Mesendoderm (in vitro differentiated cells): Measurements from ENCODE around the gene AP1B1.
A peak's percentile ranks its signal among the peaks of the same experiment; 100 is the strongest.

Experiments
- DNase-seq: peaks from one replicate; pipeline ENCODE4 v3.0.0; 2013
- H2AK5ac ChIP-seq: 2 replicates; pipeline ENCODE4 v1.6.1; 2013; ENCODE audit warnings: low read length, inconsistent platforms
- H2BK120ac ChIP-seq: 2 replicates; pipeline ENCODE4 v1.6.1; 2013; ENCODE audit warnings: low read depth, mild to moderate bottlenecking, low read length, moderate library complexity, mixed read lengths
- H2BK15ac ChIP-seq: replicated peaks from 2 replicates; pipeline ENCODE4 v1.6.1; 2013; ENCODE audit warnings: low read depth, mild to moderate bottlenecking, moderate library complexity
- H2BK5ac ChIP-seq: 2 replicates; pipeline ENCODE4 v1.6.1; 2013; ENCODE audit warnings: low read length, inconsistent platforms
- H3K18ac ChIP-seq: 2 replicates; pipeline ENCODE4 v1.6.1; 2013; ENCODE audit warnings: mild to moderate bottlenecking, low read length, mixed read lengths
- H3K23ac ChIP-seq: one replicate; pipeline ENCODE4 v1.6.1; 2013; ENCODE audit warnings: low read length
- H3K27ac ChIP-seq: 2 replicates; pipeline ENCODE4 v1.5.1; 2013; ENCODE audit warnings: low read depth, mild to moderate bottlenecking, inconsistent platforms, low read length, moderate library complexity
- H3K27me3 ChIP-seq: 2 replicates; pipeline ENCODE4 v1.6.1; 2013; ENCODE audit warnings: low read length, control low read depth, mild to moderate bottlenecking, inconsistent platforms; ENCODE audit not compliant: insufficient read depth, poor library complexity
- H3K36me3 ChIP-seq: 2 replicates; pipeline ENCODE4 v1.6.1; 2013; ENCODE audit warnings: low read length, inconsistent platforms; ENCODE audit not compliant: control insufficient read depth, insufficient read depth
- H3K4ac ChIP-seq: one replicate; pipeline ENCODE4 v1.6.1; 2013; ENCODE audit warnings: low read depth, mild to moderate bottlenecking, low read length, moderate library complexity
- H3K4me1 ChIP-seq: 2 replicates; pipeline ENCODE4 v1.6.1; 2013; ENCODE audit warnings: low read depth, low read length, inconsistent platforms; ENCODE audit not compliant: control insufficient read depth
- H3K4me2 ChIP-seq: 2 replicates; pipeline ENCODE4 v1.6.1; 2013; ENCODE audit warnings: low read length
- H3K4me3 ChIP-seq: 2 replicates; pipeline ENCODE4 v1.5.1; 2013; ENCODE audit warnings: mild to moderate bottlenecking, low read length
- H3K56ac ChIP-seq: one replicate; pipeline ENCODE4 v1.6.1; 2013; ENCODE audit warnings: low read length
- H3K79me1 ChIP-seq: 2 replicates; pipeline ENCODE4 v1.6.1; 2013; ENCODE audit warnings: low read length, inconsistent platforms
- H3K79me2 ChIP-seq: 2 replicates; pipeline ENCODE4 v1.6.1; 2013; ENCODE audit warnings: mild to moderate bottlenecking, low read length; ENCODE audit not compliant: control insufficient read depth, insufficient read depth
- H3K9ac ChIP-seq: 2 replicates; pipeline ENCODE4 v1.6.1; 2013; ENCODE audit warnings: low read length, inconsistent platforms
- H4K5ac ChIP-seq: one replicate; pipeline ENCODE4 v1.6.1; 2013; ENCODE audit warnings: low read length
- H4K8ac ChIP-seq: one replicate; pipeline ENCODE4 v1.6.1; 2013; ENCODE audit warnings: low read depth, mild to moderate bottlenecking, control low read depth, low read length, moderate library complexity
- WGBS: extraction: QIAGEN DNeasy Blood & Tissue Kit; methylation state at CpG from one replicate; pipeline ENCODE4 v1.1.7; 2013; ENCODE audit warnings: low lambda C conversion rate, missing lambda C conversion rate; ENCODE audit not compliant: insufficient coverage; ENCODE audit errors: extremely low coverage; 5-methylcytosine and 5-hydroxymethylcytosine counted together

Gene AP1B1

GRCh38 chr22:29292379-29292778 lies 96.0 kb downstream of the AP1B1 start:
- H3K18ac ChIP-seq, result no peak overlapping the region
- H4K8ac ChIP-seq, result no peak overlapping the region
- H3K4me3 ChIP-seq, result no peak overlapping the region
- no peak overlapping the region for H2BK120ac ChIP-seq
- H3K27me3 ChIP-seq, result no peaks in the 10 kb centered on the region
- no peaks in the 10 kb centered on the region for H3K4me1 ChIP-seq
- DNase-seq, result no peak
- peaks cover 18% of the 10 kb centered on the region for H3K79me2 ChIP-seq
- no peak overlapping the region for H3K23ac ChIP-seq
- no peak overlapping the region for H3K4ac ChIP-seq
- H3K36me3 ChIP-seq, result peaks cover 31% of the 10 kb centered on the region
- H4K5ac ChIP-seq, result no peak overlapping the region
- H3K27ac ChIP-seq, result no peak overlapping the region
- no peak overlapping the region for H2BK15ac ChIP-seq
- H3K79me1 ChIP-seq, result peaks cover 19% of the 10 kb centered on the region
- no peak overlapping the region for H2BK5ac ChIP-seq
- no peak overlapping the region for H3K56ac ChIP-seq
- H3K9ac ChIP-seq, result no peak overlapping the region
- no peak overlapping the region for H2AK5ac ChIP-seq
- no peak overlapping the region for H3K4me2 ChIP-seq

GRCh38 chr22:29291215-29291614 lies 97.2 kb downstream of the AP1B1 start:
- Histone ChIP-seq H2BK5ac (no peak overlapping the region), H4K8ac (no peak overlapping the region), H3K9ac (no peak overlapping the region), H3K4ac (no peak overlapping the region), H3K36me3 (peaks cover 25% of the 10 kb centered on the region), H3K79me1 (peaks cover 20% of the 10 kb centered on the region), H2BK120ac (no peak overlapping the region), H3K23ac (no peak overlapping the region), H3K56ac (no peak overlapping the region), H3K4me2 (no peak overlapping the region), H2AK5ac (no peak overlapping the region), H3K27ac (no peak overlapping the region), H3K79me2 (peaks cover 21% of the 10 kb centered on the region), H3K18ac (no peak overlapping the region), H3K4me1 (no peaks in the 10 kb centered on the region), H2BK15ac (no peak overlapping the region), H4K5ac (no peak overlapping the region), H3K4me3 (no peak overlapping the region), H3K27me3 (no peaks in the 10 kb centered on the region)
- peak; percentile 48 for DNase-seq
- no CpG with 5 or more reads among the region's 7 CpGs for WGBS

- Histone ChIP-seq H3K27me3 (no peaks in the 10 kb centered on the region), H3K79me2 (peaks cover 23% of the 10 kb centered on the region), H2AK5ac (no peak overlapping the region), H4K8ac (no peak overlapping the region), H3K36me3 (peaks cover 19% of the 10 kb centered on the region), H3K23ac (no peak overlapping the region), H3K9ac (no peak overlapping the region), H3K79me1 (peaks cover 15% of the 10 kb centered on the region), H3K18ac (no peak overlapping the region), H3K27ac (no peak overlapping the region), H3K4ac (no peak overlapping the region), H3K4me3 (no peak overlapping the region), H3K4me1 (no peaks in the 10 kb centered on the region), H3K56ac (no peak overlapping the region), H2BK5ac (no peak overlapping the region), H3K4me2 (no peak overlapping the region), H4K5ac (no peak overlapping the region), H2BK120ac (no peak overlapping the region), H2BK15ac (no peak overlapping the region)
- DNase-seq, result no peak
- WGBS, result no CpG with 5 or more reads among the region's 5 CpGs
Measured at GRCh38 chr22:29290061-29290460, 98.3 kb downstream of the AP1B1 start.

GRCh38 chr22:29288837-29289236 lies 99.5 kb downstream of the AP1B1 start:
- no peak overlapping the region for H3K18ac ChIP-seq
- no peak overlapping the region for H3K27ac ChIP-seq
- H3K36me3 ChIP-seq, result peaks cover 24% of the 10 kb centered on the region

GRCh38 chr22:29284196-29284595 lies 104.2 kb downstream of the AP1B1 start:
- Histone ChIP-seq H3K27me3 (no peaks in the 10 kb centered on the region), H3K4me2 (no peak overlapping the region), H3K79me2 (peaks cover 37% of the 10 kb centered on the region), H2BK120ac (no peak overlapping the region), H3K23ac (no peak overlapping the region), H3K56ac (no peak overlapping the region), H4K5ac (no peak overlapping the region), H3K4me3 (no peak overlapping the region), H3K27ac (no peak overlapping the region), H3K9ac (no peak overlapping the region), H2BK15ac (no peak overlapping the region), H4K8ac (no peak overlapping the region), H3K79me1 (peaks cover 17% of the 10 kb centered on the region), H3K4ac (no peak overlapping the region), H2AK5ac (no peak overlapping the region), H2BK5ac (no peak overlapping the region), H3K4me1 (no peaks in the 10 kb centered on the region), H3K18ac (no peak overlapping the region), H3K36me3 (peaks cover 32% of the 10 kb centered on the region)
- DNase-seq, result no peak
- no CpG with 5 or more reads among the region's 3 CpGs for WGBS

More at GRCh38 chr22:29288837-29289236, 99.5 kb downstream of the AP1B1 start:
- H3K79me1 ChIP-seq, result peaks cover 21% of the 10 kb centered on the region
- H3K27me3 ChIP-seq, result no peaks in the 10 kb centered on the region
- no peak overlapping the region for H3K4me2 ChIP-seq
- WGBS, result no CpG with 5 or more reads among the region's 2 CpGs
- no peak overlapping the region for H3K9ac ChIP-seq
- H4K5ac ChIP-seq, result no peak overlapping the region
- no peak overlapping the region for H2BK15ac ChIP-seq
- H3K23ac ChIP-seq, result no peak overlapping the region
- DNase-seq, result no peak
- H2BK120ac ChIP-seq, result no peak overlapping the region
- H3K4ac ChIP-seq, result no peak overlapping the region
- H3K56ac ChIP-seq, result no peak overlapping the region
- no peak overlapping the region for H2AK5ac ChIP-seq
- no peak overlapping the region for H2BK5ac ChIP-seq
- H3K79me2 ChIP-seq, result peaks cover 29% of the 10 kb centered on the region
- H3K4me3 ChIP-seq, result no peak overlapping the region
- H4K8ac ChIP-seq, result no peak overlapping the region
- no peaks in the 10 kb centered on the region for H3K4me1 ChIP-seq

- Histone ChIP-seq H3K79me1 (peaks cover 9% of the 10 kb centered on the region), H3K79me2 (peaks cover 58% of the 10 kb centered on the region), H2BK15ac (no peak overlapping the region), H4K8ac (no peak overlapping the region), H3K36me3 (peaks cover 21% of the 10 kb centered on the region), H2BK120ac (no peak overlapping the region), H3K4me3 (no peak overlapping the region), H3K18ac (no peak overlapping the region), H3K4me2 (no peak overlapping the region), H2BK5ac (no peak overlapping the region), H3K27ac (no peak overlapping the region), H3K27me3 (no peaks in the 10 kb centered on the region), H3K4ac (no peak overlapping the region), H2AK5ac (no peak overlapping the region), H3K4me1 (no peaks in the 10 kb centered on the region), H3K9ac (no peak overlapping the region), H3K23ac (no peak overlapping the region), H4K5ac (no peak overlapping the region), H3K56ac (no peak overlapping the region)
- no peak for DNase-seq
- WGBS, result no CpG with 5 or more reads among the region's 1 CpG
Measured at GRCh38 chr22:29277927-29278326, 110.4 kb downstream of the AP1B1 start.
